ENCODE data around the gene TPRG1.

The TPRG1 gene

GRCh38 chr3:189171707-189172106 is at the start of gene TPRG1:
TSS of gene TPRG1 (plus strand) at chr3:189171971. CDS start at chr3:189207385, 35,414 bp downstream.
- no peak for ATAC-seq

GRCh38 chr3:189122110-189122509 is 49.7 kb upstream of the TPRG1 start:
- Mint-ChIP-seq H3K27me3 (no peaks in the 10 kb centered on the region), H3K4me3 (no peak overlapping the region), H3K4me1 (no peaks in the 10 kb centered on the region), H3K9me3 (peaks cover 8% of the 10 kb centered on the region), H3K36me3 (no peaks in the 10 kb centered on the region), H3K27ac (no peak overlapping the region)
- ATAC-seq: no peak

More at GRCh38 chr3:189171707-189172106, at the start of gene TPRG1:
- no peak within 1 kb of the TSS for H3K27ac Mint-ChIP-seq
- H3K27me3 Mint-ChIP-seq: peaks cover 18% of the 10 kb centered on the region
- H3K36me3 Mint-ChIP-seq: no peaks in the 10 kb centered on the region
- no peak within 1 kb of the TSS for H3K4me3 Mint-ChIP-seq
- H3K4me1 Mint-ChIP-seq: no peaks in the 10 kb centered on the region
- no peaks in the 10 kb centered on the region for H3K9me3 Mint-ChIP-seq

- H3K27me3 Mint-ChIP-seq: no peaks in the 10 kb centered on the region
- no peaks in the 10 kb centered on the region for H3K36me3 Mint-ChIP-seq
- peaks cover 8% of the 10 kb centered on the region for H3K9me3 Mint-ChIP-seq
- H3K27ac Mint-ChIP-seq: no peak overlapping the region
- no peak for ATAC-seq
- H3K4me1 Mint-ChIP-seq: no peaks in the 10 kb centered on the region
- H3K4me3 Mint-ChIP-seq: no peak overlapping the region
Measured at GRCh38 chr3:189122526-189123205, 49.1 kb upstream of the TPRG1 start.

GRCh38 chr3:189123595-189124387 is 48.0 kb upstream of the TPRG1 start:
- H3K9me3 Mint-ChIP-seq: peaks cover 8% of the 10 kb centered on the region
- no peak for ATAC-seq
- H3K27ac Mint-ChIP-seq: no peak overlapping the region
- H3K4me1 Mint-ChIP-seq: no peaks in the 10 kb centered on the region
- no peak overlapping the region for H3K4me3 Mint-ChIP-seq
- H3K27me3 Mint-ChIP-seq: no peaks in the 10 kb centered on the region
- H3K36me3 Mint-ChIP-seq: no peaks in the 10 kb centered on the region

GRCh38 chr3:189132231-189132671 is 39.5 kb upstream of the TPRG1 start:
- ATAC-seq: peak; percentile 75
- no peaks in the 10 kb centered on the region for H3K36me3 Mint-ChIP-seq
- H3K4me1 Mint-ChIP-seq: peaks cover 5% of the 10 kb centered on the region
- H3K27ac Mint-ChIP-seq: peak overlapping the region; percentile 47
- peaks cover 4% of the 10 kb centered on the region for H3K9me3 Mint-ChIP-seq
- peaks cover 10% of the 10 kb centered on the region for H3K27me3 Mint-ChIP-seq
- no peak overlapping the region for H3K4me3 Mint-ChIP-seq

DNA sequence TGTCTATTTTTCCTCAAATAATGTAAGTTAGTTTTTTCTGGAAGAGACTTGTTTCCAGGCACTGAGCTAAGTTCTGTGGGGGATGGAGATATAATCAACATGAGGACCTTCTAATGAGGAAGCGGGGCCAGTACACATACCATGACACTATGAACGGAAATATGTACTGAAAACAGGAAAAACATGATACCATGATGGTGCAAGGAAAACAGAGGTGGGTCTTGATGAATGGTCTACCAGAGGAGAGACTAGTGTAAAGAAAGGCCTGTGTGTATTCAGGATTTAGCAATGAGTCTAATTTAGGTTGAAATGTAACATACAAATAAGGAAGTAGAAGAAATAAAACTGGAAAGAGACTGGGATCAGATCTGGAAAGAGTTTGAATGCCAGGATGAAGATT is 38.9 kb upstream of the TPRG1 start:
- Mint-ChIP-seq H3K9me3 (peaks cover 4% of the 10 kb centered on the region), H3K4me1 (peaks cover 5% of the 10 kb centered on the region), H3K4me3 (no peak overlapping the region), H3K27me3 (peaks cover 10% of the 10 kb centered on the region), H3K27ac (no peak overlapping the region), H3K36me3 (no peaks in the 10 kb centered on the region)
- ATAC-seq: peak; percentile 31

DNA sequence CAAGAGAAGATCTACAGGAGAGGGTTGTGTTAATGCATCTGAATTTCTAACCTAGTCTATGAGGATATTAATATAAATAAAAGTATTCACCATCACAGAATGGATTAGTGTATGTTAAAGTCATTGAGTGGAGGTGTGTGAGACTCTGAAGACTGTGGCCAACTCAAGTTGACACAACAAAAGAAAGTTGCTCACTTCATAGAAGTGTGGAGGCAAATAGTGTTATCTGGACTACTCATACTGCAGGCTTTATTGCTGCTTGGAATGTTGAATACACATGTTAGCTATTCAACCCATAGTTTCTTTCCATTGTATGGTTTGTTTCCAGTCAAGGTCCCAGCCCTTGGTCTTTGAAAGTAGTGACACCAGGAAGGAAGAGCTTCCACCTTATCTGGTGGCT is 38.0 kb upstream of the TPRG1 start:
- Mint-ChIP-seq H3K27me3 (peaks cover 10% of the 10 kb centered on the region), H3K27ac (no peak overlapping the region), H3K4me1 (peaks cover 5% of the 10 kb centered on the region), H3K9me3 (peaks cover 4% of the 10 kb centered on the region), H3K4me3 (no peak overlapping the region), H3K36me3 (no peaks in the 10 kb centered on the region)
- no peak for ATAC-seq

DNA sequence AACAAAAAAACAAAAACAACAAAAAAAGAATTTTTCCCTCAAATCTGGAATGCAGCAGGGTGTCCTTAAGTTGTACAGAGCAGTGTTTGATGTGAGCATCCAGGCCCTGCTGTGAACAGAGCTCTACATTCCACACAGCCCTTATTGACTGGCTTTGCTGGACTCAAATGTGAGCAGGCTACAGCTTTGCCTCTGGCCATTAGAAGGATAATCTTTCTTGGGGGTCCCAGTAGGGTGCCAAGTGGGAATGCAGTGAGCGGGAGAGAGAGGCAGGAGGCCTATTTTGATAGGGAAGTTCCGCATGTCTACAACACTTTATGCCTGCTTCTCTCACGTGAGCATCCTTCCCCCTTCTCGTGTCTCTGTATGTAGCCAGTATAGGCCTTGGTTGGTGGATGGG is 34.4 kb upstream of the TPRG1 start:
- Mint-ChIP-seq H3K27me3 (peaks cover 23% of the 10 kb centered on the region), H3K4me1 (no peaks in the 10 kb centered on the region), H3K27ac (no peak overlapping the region), H3K36me3 (no peaks in the 10 kb centered on the region), H3K9me3 (peaks cover 4% of the 10 kb centered on the region), H3K4me3 (no peak overlapping the region)
- ATAC-seq: no peak

- no peaks in the 10 kb centered on the region for H3K4me1 Mint-ChIP-seq
- peaks cover 24% of the 10 kb centered on the region for H3K27me3 Mint-ChIP-seq
- no peak for ATAC-seq
- no peak overlapping the region for H3K4me3 Mint-ChIP-seq
- H3K9me3 Mint-ChIP-seq: no peaks in the 10 kb centered on the region
- no peaks in the 10 kb centered on the region for H3K36me3 Mint-ChIP-seq
- no peak overlapping the region for H3K27ac Mint-ChIP-seq
Measured at GRCh38 chr3:189138901-189139610, 32.7 kb upstream of the TPRG1 start.

- Mint-ChIP-seq H3K4me3 (no peak overlapping the region), H3K36me3 (no peaks in the 10 kb centered on the region), H3K27me3 (peaks cover 29% of the 10 kb centered on the region), H3K9me3 (no peaks in the 10 kb centered on the region), H3K27ac (no peak overlapping the region), H3K4me1 (no peaks in the 10 kb centered on the region)
- no peak for ATAC-seq
Measured at GRCh38 chr3:189139611-189139940, 32.2 kb upstream of the TPRG1 start.

GRCh38 chr3:189142527-189142926 is 29.2 kb upstream of the TPRG1 start:
- H3K4me1 Mint-ChIP-seq: no peaks in the 10 kb centered on the region
- no peak overlapping the region for H3K27ac Mint-ChIP-seq
- ATAC-seq: no peak
- H3K9me3 Mint-ChIP-seq: no peaks in the 10 kb centered on the region
- H3K27me3 Mint-ChIP-seq: peaks cover 40% of the 10 kb centered on the region
- H3K36me3 Mint-ChIP-seq: no peaks in the 10 kb centered on the region
- H3K4me3 Mint-ChIP-seq: no peak overlapping the region

GRCh38 chr3:189143321-189143720 is 28.4 kb upstream of the TPRG1 start:
- Mint-ChIP-seq H3K27me3 (peaks cover 48% of the 10 kb centered on the region), H3K36me3 (no peaks in the 10 kb centered on the region), H3K27ac (no peak overlapping the region), H3K4me1 (no peaks in the 10 kb centered on the region), H3K4me3 (no peak overlapping the region), H3K9me3 (no peaks in the 10 kb centered on the region)
- ATAC-seq: no peak

DNA sequence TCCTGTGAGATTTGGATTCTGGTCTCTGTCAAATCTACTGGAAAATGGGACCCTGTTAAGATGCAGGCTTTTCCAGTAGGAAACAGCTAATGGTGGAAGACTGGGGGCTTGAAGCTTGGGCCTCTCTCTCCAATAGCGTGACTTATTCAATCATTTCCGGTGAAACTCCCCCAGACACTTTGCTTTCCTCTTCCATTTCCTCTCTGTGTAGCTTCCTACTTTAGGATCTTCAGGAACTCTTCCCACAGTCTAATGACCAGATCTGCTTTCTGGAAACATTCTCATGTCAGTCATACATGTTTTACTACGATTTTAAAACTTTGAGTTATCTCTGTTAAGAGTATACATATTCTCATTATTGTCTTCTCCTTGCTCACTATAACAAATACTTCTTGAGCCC is 28.0 kb upstream of the TPRG1 start:
- no peak overlapping the region for H3K27ac Mint-ChIP-seq
- no peak for ATAC-seq
- no peaks in the 10 kb centered on the region for H3K9me3 Mint-ChIP-seq
- no peaks in the 10 kb centered on the region for H3K36me3 Mint-ChIP-seq
- H3K4me3 Mint-ChIP-seq: no peak overlapping the region
- H3K4me1 Mint-ChIP-seq: no peaks in the 10 kb centered on the region
- peaks cover 50% of the 10 kb centered on the region for H3K27me3 Mint-ChIP-seq

DNA sequence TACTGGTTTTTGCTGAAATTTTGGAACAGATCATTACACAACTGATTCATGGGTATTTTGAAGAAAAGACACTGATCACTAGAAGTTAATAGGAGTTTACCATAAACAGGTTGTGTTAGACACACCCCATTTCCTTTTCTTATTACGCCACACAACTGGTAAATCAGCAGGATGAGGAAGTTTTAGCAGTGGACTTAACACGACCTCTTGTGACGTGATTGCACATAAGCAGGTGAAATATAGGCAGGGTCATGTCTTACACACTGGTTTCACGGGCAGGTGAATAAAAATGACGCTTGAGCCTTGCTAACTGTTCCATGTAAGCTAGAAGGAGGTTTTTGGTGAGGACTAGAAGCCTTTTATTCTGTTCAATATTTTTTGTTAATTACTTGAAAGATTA is 27.1 kb upstream of the TPRG1 start:
- no peak overlapping the region for H3K4me3 Mint-ChIP-seq
- no peak for ATAC-seq
- H3K27ac Mint-ChIP-seq: no peak overlapping the region

GRCh38 chr3:189146848-189147247 is 24.9 kb upstream of the TPRG1 start:
- H3K36me3 Mint-ChIP-seq: no peaks in the 10 kb centered on the region
- ATAC-seq: no peak
- H3K4me1 Mint-ChIP-seq: no peaks in the 10 kb centered on the region
- no peak overlapping the region for H3K27ac Mint-ChIP-seq
- H3K4me3 Mint-ChIP-seq: no peak overlapping the region
- H3K9me3 Mint-ChIP-seq: no peaks in the 10 kb centered on the region
- H3K27me3 Mint-ChIP-seq: peaks cover 33% of the 10 kb centered on the region

More for the DNA sequence above, 27.1 kb upstream of the TPRG1 start:
- Mint-ChIP-seq H3K9me3 (no peaks in the 10 kb centered on the region), H3K4me1 (no peaks in the 10 kb centered on the region), H3K36me3 (no peaks in the 10 kb centered on the region), H3K27me3 (peaks cover 50% of the 10 kb centered on the region)

Measured in stimulated activated memory B cell treated with anti-CD40 and anti-IgM and Interleukin-4, amounts not matched to agents 10 μg/mL and 1 μg/mL and 100 μg/mL, for 72 hours (primary cell).